ENCODE measurements around the gene EPHA8.

EPHA8 gene

GRCh38 chr1:22550021-22550420 lies 13.3 kb upstream of the EPHA8 start:
- Histone ChIP-seq H3K27ac (ENCODE audit: low read length) (no peak overlapping the region), H3K9ac (ENCODE audit: low read length) (no peak overlapping the region), H3K4me1 (ENCODE audit: low read length) (no peaks in the 10 kb centered on the region), H3K9me2 (replicated peaks; ENCODE audit: insufficient read depth, low read length) (no peaks in the 10 kb centered on the region), H3K79me2 (ENCODE audit: low read length) (no peaks in the 10 kb centered on the region), H3K4me3 (ENCODE audit: low read length) (no peak overlapping the region), H4K20me1 (ENCODE audit: insufficient read depth, low read length) (no peaks in the 10 kb centered on the region), H3K36me3 (replicated peaks; ENCODE audit: insufficient read depth, low read length) (no peaks in the 10 kb centered on the region), H3F3A (ENCODE audit: insufficient read depth, low read length) (no peaks in the 10 kb centered on the region), H2AFZ (ENCODE audit: low read length) (no peak overlapping the region), H3K4me2 (ENCODE audit: low read depth, low read length) (no peak overlapping the region), H3K27me3 (replicated peaks; ENCODE audit: insufficient read depth, low read length) (peaks cover 96% of the 10 kb centered on the region), H3K9me3 (replicated peaks; ENCODE audit: insufficient read depth, low read length) (no peaks in the 10 kb centered on the region)
- TF ChIP-seq EZH2 (optimal IDR thresholded peaks at IDR 0.05; ENCODE audit: low read depth, low read length) (no peak), EZH2phosphoT487 (IDR thresholded peaks at IDR 0.05; ENCODE audit: low read length) (no peak), CTCF (IDR thresholded peaks at IDR 0.05; ENCODE audit: low read length) (no peak)
- DNase-seq = no peak

DNA sequence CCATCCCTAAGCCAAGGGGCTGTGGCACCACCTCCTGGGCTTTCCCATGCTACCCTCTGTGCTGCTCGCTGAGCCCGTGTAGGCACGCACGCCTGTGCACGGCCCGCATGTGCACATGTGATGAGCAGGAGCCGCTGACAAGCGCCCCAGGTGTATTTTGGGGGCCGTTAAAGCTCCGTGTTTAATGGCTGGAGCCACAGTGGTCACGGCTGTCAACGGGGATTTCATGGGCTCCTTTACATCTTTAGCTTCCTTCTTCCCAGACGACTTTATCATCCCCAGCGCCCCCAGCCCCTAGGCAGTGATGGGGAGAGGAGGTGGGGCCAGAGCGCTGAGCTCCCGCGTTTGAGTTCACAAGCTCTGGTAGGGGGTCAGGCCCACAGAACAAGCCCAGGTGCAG lies 11.7 kb upstream of the EPHA8 start:
- H3K4me2 ChIP-seq (ENCODE audit: low read depth, low read length) = no peak overlapping the region
- no peak overlapping the region for H2AFZ ChIP-seq (ENCODE audit: low read length)
- H3K79me2 ChIP-seq (ENCODE audit: low read length) = no peaks in the 10 kb centered on the region
- DNase-seq = no peak
- no peaks in the 10 kb centered on the region for H4K20me1 ChIP-seq (ENCODE audit: insufficient read depth, low read length)
- TF ChIP-seq EZH2phosphoT487 (IDR thresholded peaks at IDR 0.05; ENCODE audit: low read length) (no peak), CTCF (IDR thresholded peaks at IDR 0.05; ENCODE audit: low read length) (no peak), EZH2 (optimal IDR thresholded peaks at IDR 0.05; ENCODE audit: low read depth, low read length) (no peak)
- no peak overlapping the region for H3K27ac ChIP-seq (ENCODE audit: low read length)
- H3K4me1 ChIP-seq (ENCODE audit: low read length) = no peaks in the 10 kb centered on the region
- H3K36me3 ChIP-seq (replicated peaks; ENCODE audit: insufficient read depth, low read length) = no peaks in the 10 kb centered on the region
- no peaks in the 10 kb centered on the region for H3K9me2 ChIP-seq (replicated peaks; ENCODE audit: insufficient read depth, low read length)
- no peaks in the 10 kb centered on the region for H3K9me3 ChIP-seq (replicated peaks; ENCODE audit: insufficient read depth, low read length)
- no peak overlapping the region for H3K9ac ChIP-seq (ENCODE audit: low read length)
- no peaks in the 10 kb centered on the region for H3F3A ChIP-seq (ENCODE audit: insufficient read depth, low read length)
- peaks cover 96% of the 10 kb centered on the region for H3K27me3 ChIP-seq (replicated peaks; ENCODE audit: insufficient read depth, low read length)
- H3K4me3 ChIP-seq (ENCODE audit: low read length) = no peak overlapping the region

GRCh38 chr1:22552021-22552420 lies 11.3 kb upstream of the EPHA8 start:
- Histone ChIP-seq H3K27ac (ENCODE audit: low read length) (no peak overlapping the region), H3K27me3 (replicated peaks; ENCODE audit: insufficient read depth, low read length) (peaks cover 96% of the 10 kb centered on the region), H3K4me1 (ENCODE audit: low read length) (no peaks in the 10 kb centered on the region), H3K4me2 (ENCODE audit: low read depth, low read length) (no peak overlapping the region), H3K4me3 (ENCODE audit: low read length) (no peak overlapping the region), H3K79me2 (ENCODE audit: low read length) (no peaks in the 10 kb centered on the region), H3K9me2 (replicated peaks; ENCODE audit: insufficient read depth, low read length) (no peaks in the 10 kb centered on the region), H3K36me3 (replicated peaks; ENCODE audit: insufficient read depth, low read length) (no peaks in the 10 kb centered on the region), H2AFZ (ENCODE audit: low read length) (no peak overlapping the region), H3K9ac (ENCODE audit: low read length) (no peak overlapping the region), H3K9me3 (replicated peaks; ENCODE audit: insufficient read depth, low read length) (no peaks in the 10 kb centered on the region), H4K20me1 (ENCODE audit: insufficient read depth, low read length) (no peaks in the 10 kb centered on the region), H3F3A (ENCODE audit: insufficient read depth, low read length) (no peaks in the 10 kb centered on the region)
- TF ChIP-seq EZH2 (optimal IDR thresholded peaks at IDR 0.05; ENCODE audit: low read depth, low read length) = no peak
- TF ChIP-seq CTCF (IDR thresholded peaks at IDR 0.05; ENCODE audit: low read length) = no peak
- TF ChIP-seq EZH2phosphoT487 (IDR thresholded peaks at IDR 0.05; ENCODE audit: low read length) = no peak
- no peak for DNase-seq

Measured in MM.1S (cell line).